ENCODE data around the gene HSPA1B. TPM values are rescaled to one million over a fixed set of nuclear protein-coding genes. Genes with fewer than 3 reads are reported as not detected.
"Not testable (repeated sequence)": the region's sequence is repeated elsewhere in the genome, so short reads cannot be mapped to it uniquely, and the experiment has no call there.

HSPA1B gene
- total RNA-seq, 1 experiment from 2014 or later: 85.1 TPM

DNA sequence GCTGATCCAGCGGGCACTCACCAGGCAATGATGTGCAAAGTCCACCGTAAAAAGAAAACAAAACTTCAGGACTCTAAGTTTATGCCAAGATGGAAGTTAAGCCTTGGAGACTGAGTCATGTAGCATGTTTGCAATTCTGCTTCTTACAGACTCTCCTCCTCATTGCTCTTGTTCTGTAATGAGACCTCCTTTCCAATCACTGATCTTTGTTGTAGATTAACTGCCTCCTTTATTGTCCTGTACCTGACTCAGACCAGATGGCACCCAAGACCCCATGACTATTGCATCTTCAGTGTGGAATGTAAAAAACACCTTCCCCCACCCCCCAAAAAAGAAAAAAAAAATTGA lies 23.9 kb downstream of the HSPA1B start:
- Histone ChIP-seq H3K56ac (ENCODE audit: insufficient read length, low read depth, low read length) (no peak overlapping the region), H3K9ac (ENCODE audit: extremely low read depth, insufficient read length, low read length) (no peak overlapping the region), H3K79me1 (ENCODE audit: insufficient read depth, low read depth, low read length, poor library complexity, severe bottlenecking) (no peaks in the 10 kb centered on the region), H3K4me2 (ENCODE audit: insufficient read depth, insufficient read length, low read length) (no peak overlapping the region), H3K14ac (ENCODE audit: insufficient read depth, low read length) (no peak overlapping the region), H2AFZ (ENCODE audit: low read length) (no peak overlapping the region), H3K23ac (ENCODE audit: insufficient read length, low read depth, low read length) (no peak overlapping the region), H3K9me3 (ENCODE audit: control insufficient read depth, low read depth, low read length) (no peaks in the 10 kb centered on the region), H4K20me1 (ENCODE audit: control insufficient read depth, insufficient read depth, insufficient read length) (no peaks in the 10 kb centered on the region), H4K5ac (ENCODE audit: insufficient read length, low read depth, low read length) (no peak overlapping the region), H3K79me2 (ENCODE audit: insufficient read depth, low read length) (no peaks in the 10 kb centered on the region), H4K91ac (ENCODE audit: insufficient read length, low read depth, low read length) (no peak overlapping the region), H3K18ac (ENCODE audit: insufficient read length, low read depth, low read length) (no peak overlapping the region), H4K8ac (replicated peaks; ENCODE audit: insufficient read length, low read depth, low read length) (no peak overlapping the region), H3K4me1 (ENCODE audit: insufficient read depth, low read length) (no peaks in the 10 kb centered on the region), H2BK15ac (ENCODE audit: low read depth, low read length) (no peak overlapping the region), H2BK20ac (ENCODE audit: low read depth, low read length, poor library complexity, severe bottlenecking) (no peak overlapping the region), H2BK120ac (ENCODE audit: low read depth, low read length, poor library complexity, severe bottlenecking) (no peak overlapping the region), H3K4ac (ENCODE audit: low read depth, low read length) (no peak overlapping the region), H3T11ph (ENCODE audit: low read length) (no peak overlapping the region), H2BK5ac (ENCODE audit: insufficient read length, low read length) (no peak overlapping the region), H3K27ac (ENCODE audit: insufficient read length, low read depth, low read length) (no peak overlapping the region), H3K27me3 (ENCODE audit: insufficient read depth, low read length) (no peaks in the 10 kb centered on the region), H2AK5ac (ENCODE audit: insufficient read length, low read length) (no peak overlapping the region), H2BK12ac (ENCODE audit: insufficient read length, low read depth, low read length) (no peak overlapping the region), H3K23me2 (ENCODE audit: insufficient read length, low read depth, low read length, poor library complexity, severe bottlenecking) (no peaks in the 10 kb centered on the region)
- no CpG with 5 or more reads among the region's 2 CpGs for WGBS (ENCODE audit: extremely low coverage, insufficient read length, low lambda C conversion rate)
- no peaks in the 10 kb centered on the region for H3K27me3 Mint-ChIP-seq (ENCODE audit: low read depth)
- 0 out of 4 replicates have a peak, but pooled peaks cover 0 to 2% of the 10 kb centered on the region in 2 experiments for H3K4me1 Mint-ChIP-seq
- H3K36me3 Mint-ChIP-seq (ENCODE audit: insufficient read depth in 1 of 3, low read depth in 3 of 3): peaks cover 11 to 12% (median 12%) of the 10 kb centered on the region in 3 experiments; a peak in 6 of 7 replicates
- H3K4me3 Mint-ChIP-seq: no peak overlapping the region
- peaks cover 11 to 12% of the 10 kb centered on the region in 2 experiments for H3K9me3 Mint-ChIP-seq
- TF ChIP-seq, protein P1, sequence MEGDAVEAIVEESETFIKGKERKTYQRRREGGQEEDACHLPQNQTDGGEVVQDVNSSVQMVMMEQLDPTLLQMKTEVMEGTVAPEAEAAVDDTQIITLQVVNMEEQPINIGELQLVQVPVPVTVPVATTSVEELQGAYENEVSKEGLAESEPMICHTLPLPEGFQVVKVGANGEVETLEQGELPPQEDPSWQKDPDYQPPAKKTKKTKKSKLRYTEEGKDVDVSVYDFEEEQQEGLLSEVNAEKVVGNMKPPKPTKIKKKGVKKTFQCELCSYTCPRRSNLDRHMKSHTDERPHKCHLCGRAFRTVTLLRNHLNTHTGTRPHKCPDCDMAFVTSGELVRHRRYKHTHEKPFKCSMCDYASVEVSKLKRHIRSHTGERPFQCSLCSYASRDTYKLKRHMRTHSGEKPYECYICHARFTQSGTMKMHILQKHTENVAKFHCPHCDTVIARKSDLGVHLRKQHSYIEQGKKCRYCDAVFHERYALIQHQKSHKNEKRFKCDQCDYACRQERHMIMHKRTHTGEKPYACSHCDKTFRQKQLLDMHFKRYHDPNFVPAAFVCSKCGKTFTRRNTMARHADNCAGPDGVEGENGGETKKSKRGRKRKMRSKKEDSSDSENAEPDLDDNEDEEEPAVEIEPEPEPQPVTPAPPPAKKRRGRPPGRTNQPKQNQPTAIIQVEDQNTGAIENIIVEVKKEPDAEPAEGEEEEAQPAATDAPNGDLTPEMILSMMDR (conservative IDR thresholded peaks at IDR 0.05): no peak
- no peak for DNase-seq
- no peak overlapping the region; a peak in 1 of 7 replicates for H3K27ac Mint-ChIP-seq

DNA sequence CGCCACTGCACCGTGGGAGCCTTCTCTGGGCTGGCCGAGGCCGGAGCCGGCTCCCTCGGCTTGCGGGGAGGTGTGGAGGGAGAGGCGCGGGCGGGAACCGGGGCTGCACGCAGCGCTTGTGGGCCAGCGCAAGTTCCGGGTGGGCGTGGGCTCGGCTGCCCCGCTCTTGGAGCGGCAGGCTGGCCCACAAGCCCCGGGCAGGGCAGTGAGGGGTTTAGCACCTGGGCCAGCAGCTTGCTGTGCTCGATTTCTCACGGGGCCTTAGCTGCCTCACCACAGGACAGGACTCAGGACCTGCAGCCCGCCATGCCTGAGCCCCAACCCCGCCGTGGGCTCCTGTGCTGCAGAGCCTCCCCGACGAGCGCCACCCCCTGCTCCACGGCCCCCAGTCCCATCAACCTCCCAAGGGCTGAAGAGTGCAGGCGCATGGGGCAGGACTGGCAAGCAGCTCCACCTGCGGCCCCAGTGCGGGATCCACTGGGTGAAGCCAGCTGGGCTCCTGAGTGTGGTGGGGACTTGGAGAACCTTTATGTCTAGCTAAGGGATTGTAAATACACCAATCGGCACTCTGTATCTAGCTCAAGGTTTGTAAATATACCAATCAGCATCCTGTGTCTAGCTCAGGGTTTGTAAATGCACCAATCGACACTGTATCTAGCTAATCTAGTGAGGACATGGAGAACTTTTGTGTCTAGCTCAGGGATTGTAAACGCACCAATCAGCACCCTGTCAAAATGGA lies 24.6 kb downstream of the HSPA1B start:
- not testable (repeated sequence) for H2AFZ ChIP-seq (ENCODE audit: low read length); H3K4ac ChIP-seq (ENCODE audit: low read depth, low read length); H3K23me2 ChIP-seq (ENCODE audit: insufficient read length, low read depth, low read length, poor library complexity, severe bottlenecking); H2BK15ac ChIP-seq (ENCODE audit: low read depth, low read length); H2BK5ac ChIP-seq (ENCODE audit: insufficient read length, low read length); H3K4me1 Mint-ChIP-seq; H4K20me1 ChIP-seq (ENCODE audit: control insufficient read depth, insufficient read depth, insufficient read length); H3K79me2 ChIP-seq (ENCODE audit: insufficient read depth, low read length); H3K27ac ChIP-seq (ENCODE audit: insufficient read length, low read depth, low read length); H3K4me2 ChIP-seq (ENCODE audit: insufficient read depth, insufficient read length, low read length); H2BK120ac ChIP-seq (ENCODE audit: low read depth, low read length, poor library complexity, severe bottlenecking); H3K9ac ChIP-seq (ENCODE audit: extremely low read depth, insufficient read length, low read length); H3K27ac Mint-ChIP-seq; H2BK12ac ChIP-seq (ENCODE audit: insufficient read length, low read depth, low read length); H3K27me3 Mint-ChIP-seq (ENCODE audit: low read depth); H4K91ac ChIP-seq (ENCODE audit: insufficient read length, low read depth, low read length); H3K4me1 ChIP-seq (ENCODE audit: insufficient read depth, low read length); H4K8ac ChIP-seq (replicated peaks; ENCODE audit: insufficient read length, low read depth, low read length); H3K79me1 ChIP-seq (ENCODE audit: insufficient read depth, low read depth, low read length, poor library complexity, severe bottlenecking); H3K27me3 ChIP-seq (ENCODE audit: insufficient read depth, low read length); H3K4me3 Mint-ChIP-seq; H2BK20ac ChIP-seq (ENCODE audit: low read depth, low read length, poor library complexity, severe bottlenecking); H3K14ac ChIP-seq (ENCODE audit: insufficient read depth, low read length); H3T11ph ChIP-seq (ENCODE audit: low read length); H3K23ac ChIP-seq (ENCODE audit: insufficient read length, low read depth, low read length); H3K9me3 ChIP-seq (ENCODE audit: control insufficient read depth, low read depth, low read length); H3K56ac ChIP-seq (ENCODE audit: insufficient read length, low read depth, low read length); H4K5ac ChIP-seq (ENCODE audit: insufficient read length, low read depth, low read length); H2AK5ac ChIP-seq (ENCODE audit: insufficient read length, low read length); H3K18ac ChIP-seq (ENCODE audit: insufficient read length, low read depth, low read length)
- H3K36me3 Mint-ChIP-seq (ENCODE audit: insufficient read depth in 1 of 3, low read depth in 3 of 3): peaks cover 12 to 15% (median 12%) of the 10 kb centered on the region in 3 experiments; a peak in 6 of 7 replicates
- no CpG with 5 or more reads among the region's 35 CpGs for WGBS (ENCODE audit: extremely low coverage, insufficient read length, low lambda C conversion rate)
- H3K9me3 Mint-ChIP-seq: peaks cover 11 to 12% of the 10 kb centered on the region in 2 experiments
- DNase-seq: peak; percentile 65

All from H9 (cell line).